HT1080 (cell line): Measurements from ENCODE around the gene ANKRD40. TPM values are rescaled to one million over a fixed set of nuclear protein-coding genes. Genes with fewer than 3 reads are reported as not detected.
"Not testable (repeated sequence)": the region's sequence is repeated elsewhere in the genome, so short reads cannot be mapped to it uniquely, and the experiment has no call there.

Source experiments
- DNase-seq: peaks from one replicate; pipeline ENCODE4 v3.0.0-alpha.2; 2015; ENCODE audit warnings: low read depth
- total RNA-seq: library from RNA; depleted of rRNA; stranded (reverse); fragments of >200 nt; shearing (Covaris generic); gene quantifications from 2 replicates; pipeline ENCODE4 v1.2.3, GENCODE V29; 2014

The ANKRD40 gene
- total RNA-seq, 1 experiment from 2014 or later: 37.3 TPM

DNA sequence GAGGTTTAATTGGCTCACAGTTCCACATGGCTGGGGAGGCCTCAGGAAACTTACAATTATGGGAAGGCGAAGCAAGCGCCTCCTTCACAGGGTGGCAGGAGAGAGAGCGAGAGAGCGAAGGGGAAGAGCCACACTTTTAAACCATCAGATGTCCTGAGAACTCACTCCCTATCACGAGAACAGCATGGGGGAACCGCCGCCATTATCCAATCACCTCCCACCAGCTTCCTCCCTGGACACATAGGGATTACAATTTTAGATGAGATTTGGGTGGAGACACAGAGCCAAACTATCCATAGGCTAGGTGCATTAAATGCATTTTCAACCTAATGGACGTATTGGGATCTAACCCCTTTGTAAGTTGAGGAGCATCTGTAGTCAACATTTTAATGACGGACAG lies 4.9 kb upstream of the ANKRD40 start:
- no peak for DNase-seq

DNA sequence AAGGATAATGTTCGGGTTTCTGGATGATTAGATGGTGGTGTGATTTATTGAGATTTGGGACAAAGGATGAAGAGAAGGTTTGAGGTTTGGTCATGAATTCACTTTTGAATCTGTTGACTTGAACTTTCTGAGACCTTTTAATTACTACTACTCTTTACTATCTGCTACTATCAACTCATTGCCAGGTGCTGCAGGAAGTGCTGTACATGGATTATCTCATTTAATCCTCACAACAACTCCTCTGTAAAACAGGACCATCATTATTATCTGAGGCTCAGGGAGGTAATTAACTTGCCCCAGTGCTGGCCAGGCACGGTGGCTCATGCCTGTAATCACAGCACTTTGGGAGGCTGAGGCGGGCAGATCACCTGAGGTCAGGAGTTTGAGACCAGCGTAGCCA lies 2.9 kb upstream of the ANKRD40 start:
- no peak for DNase-seq

DNA sequence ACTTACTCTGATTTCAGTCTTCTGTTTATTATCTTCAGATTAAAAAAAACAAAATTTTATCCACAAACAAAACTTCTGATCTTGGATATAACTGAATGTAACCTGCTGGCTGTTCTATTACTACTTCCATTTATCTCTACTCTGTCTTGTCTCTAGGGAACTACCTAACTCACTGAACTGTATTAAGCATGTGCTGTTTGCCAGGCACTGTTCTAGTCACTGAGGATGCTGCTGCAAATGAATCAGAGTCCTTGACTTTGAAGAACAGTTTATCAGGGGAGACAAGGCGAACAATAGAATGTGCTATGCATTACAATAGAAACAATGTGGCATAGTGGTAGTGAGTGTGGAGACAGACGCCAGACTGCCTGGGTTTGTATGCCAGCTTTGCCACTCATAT lies 2.3 kb upstream of the ANKRD40 start:
- no peak for DNase-seq

DNA sequence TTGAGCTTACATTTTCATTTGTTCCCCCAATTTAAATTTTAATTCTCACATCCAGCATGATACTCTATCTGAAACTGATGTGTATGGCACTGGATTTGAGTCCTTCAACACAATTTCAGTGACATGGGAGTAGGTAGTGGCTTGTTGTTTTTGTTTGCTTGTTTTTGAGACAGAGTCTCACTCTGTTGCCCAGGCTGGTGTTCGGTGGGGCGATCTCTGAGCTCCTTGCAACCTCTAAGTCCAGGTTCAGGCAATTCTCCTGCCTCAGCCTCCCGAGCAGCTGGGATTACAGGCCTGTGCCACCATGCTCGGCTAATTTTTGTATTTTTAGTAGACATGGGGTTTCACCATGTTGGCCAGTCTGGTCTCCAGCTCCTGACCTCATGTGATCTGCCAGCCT lies 1.3 kb upstream of the ANKRD40 start:
- DNase-seq: not testable (repeated sequence)

DNA sequence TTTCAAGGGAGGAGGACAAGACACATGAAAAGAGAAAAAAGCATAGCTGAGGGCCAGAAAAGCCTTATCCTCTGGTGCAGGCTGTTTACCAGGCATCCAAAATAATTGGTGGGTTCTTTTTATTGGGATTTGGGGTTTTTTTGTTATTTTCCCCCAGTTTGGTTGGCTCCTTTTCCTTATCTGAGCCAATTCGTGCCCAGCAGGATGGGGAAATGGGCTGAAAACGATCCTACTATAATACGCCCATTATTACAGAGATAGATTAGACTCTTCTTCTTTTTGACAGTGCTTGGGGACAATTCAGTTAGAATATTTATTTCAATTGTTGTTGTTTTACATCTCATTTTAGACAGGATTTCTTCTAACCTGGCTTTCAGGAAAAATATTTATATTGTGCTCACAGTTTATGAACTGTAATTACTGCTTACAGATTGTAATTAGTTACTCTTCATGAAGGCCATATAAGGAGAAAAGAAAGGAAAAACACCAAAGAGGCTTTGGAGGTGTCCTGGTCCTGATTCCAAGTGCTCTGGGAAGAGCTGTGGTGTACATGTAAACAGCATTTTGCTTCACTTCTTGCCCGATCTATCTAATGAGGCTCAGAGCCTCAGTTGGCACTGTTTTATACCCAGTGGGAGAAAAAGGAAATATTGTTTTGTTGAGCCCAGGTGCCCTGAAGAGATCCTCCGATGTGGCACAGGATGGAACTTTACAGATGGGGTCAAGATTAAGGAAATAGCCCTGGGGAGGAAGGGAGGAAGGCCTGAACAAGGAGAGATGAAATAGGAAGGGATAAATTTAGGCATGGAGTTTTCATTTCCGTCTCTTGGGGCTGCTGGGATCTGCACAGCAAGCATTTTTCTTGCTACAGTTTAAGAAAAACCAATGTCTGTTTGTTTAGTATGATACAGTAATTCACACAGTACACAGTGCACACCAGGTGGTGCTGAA lies 611 bp upstream of the ANKRD40 start:
- DNase-seq: no peak

DNA sequence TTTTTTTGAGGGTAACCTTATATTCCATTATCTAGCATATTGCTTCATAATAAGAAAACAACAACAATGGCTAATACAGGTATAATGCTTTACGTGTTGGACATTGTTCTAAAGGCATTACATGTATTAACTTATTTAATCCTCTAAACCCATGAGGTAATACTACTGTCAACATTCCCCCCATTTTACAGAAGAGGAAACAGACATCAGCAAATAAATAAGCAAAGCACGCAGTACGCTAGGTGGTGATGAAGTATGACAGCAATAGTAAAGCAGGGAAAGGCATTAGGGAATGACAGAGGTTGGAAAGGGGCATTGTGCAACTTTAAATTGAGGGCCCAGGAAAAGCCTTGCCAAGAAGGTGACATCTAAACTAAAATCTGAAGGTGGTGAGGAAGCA lies 4.6 kb downstream of the ANKRD40 start:
- no peak for DNase-seq

DNA sequence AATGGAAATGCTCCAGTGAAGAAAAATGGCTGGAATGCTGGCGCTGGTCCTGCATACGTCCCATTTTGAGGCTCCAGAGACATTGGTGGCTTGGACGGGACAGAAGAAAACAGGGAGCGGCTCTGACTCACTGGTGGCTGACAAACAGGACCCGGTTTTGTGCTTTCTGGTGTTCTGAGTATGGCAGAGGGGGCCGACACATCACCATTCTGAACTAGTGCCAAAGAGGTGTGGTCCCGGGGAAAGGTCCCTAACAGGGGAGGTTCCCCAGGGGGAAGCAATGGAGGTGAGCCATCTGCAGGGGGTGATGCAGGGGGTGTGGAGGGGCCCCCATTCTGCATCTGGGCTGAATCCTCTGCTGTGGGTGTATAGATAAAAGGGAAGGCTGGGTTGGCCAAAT lies 8.3 kb downstream of the ANKRD40 start:
- no peak for DNase-seq

DNA sequence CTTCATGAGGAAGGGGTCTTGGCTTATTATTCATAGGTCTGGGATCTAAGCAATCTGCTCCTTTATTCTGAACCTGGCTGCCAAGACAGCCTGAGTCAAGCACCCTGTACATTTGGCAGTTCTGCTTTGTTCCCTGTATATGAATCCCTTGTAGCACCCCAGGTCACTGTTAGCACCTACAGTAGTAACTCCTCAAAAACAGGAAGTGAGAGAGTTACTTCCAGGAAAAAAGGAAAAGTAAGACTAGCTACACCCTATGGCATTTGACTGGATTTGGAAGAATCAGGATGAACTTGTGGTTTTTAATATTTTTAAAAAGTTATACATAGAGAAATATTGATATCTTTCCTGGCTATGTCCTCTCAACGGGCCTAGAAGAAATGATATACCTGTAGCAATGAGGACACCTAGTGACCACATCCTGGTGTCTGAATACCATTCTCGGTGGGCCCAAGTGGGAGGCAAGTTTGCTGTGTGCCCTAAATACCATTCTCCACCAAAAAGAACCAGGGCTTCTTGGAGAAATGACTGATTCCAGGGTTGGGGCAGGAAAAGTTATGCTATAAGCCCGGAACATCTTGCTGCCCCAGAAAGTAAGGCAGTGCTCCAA lies 9.9 kb downstream of the ANKRD40 start:
- no peak for DNase-seq

DNA sequence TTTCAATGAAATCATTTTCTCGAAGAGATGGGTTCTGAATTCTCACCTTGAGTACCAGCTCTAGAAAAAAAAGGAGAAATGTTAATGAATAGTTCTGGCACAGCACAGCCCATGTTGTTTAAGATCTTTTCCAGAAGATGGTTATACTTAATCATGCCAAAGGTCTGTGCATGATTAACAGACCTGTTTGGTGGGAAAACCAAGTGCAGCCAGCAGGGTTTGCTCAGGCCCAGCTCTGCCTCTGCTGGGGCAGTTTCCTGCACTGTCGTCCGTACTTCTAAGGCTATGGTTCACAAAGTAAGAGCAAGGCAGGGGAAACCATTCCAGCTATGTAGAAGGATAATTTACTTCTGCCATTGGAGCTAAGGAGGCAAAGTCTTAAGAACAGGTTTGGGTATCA lies 10.7 kb downstream of the ANKRD40 start:
- no peak for DNase-seq

DNA sequence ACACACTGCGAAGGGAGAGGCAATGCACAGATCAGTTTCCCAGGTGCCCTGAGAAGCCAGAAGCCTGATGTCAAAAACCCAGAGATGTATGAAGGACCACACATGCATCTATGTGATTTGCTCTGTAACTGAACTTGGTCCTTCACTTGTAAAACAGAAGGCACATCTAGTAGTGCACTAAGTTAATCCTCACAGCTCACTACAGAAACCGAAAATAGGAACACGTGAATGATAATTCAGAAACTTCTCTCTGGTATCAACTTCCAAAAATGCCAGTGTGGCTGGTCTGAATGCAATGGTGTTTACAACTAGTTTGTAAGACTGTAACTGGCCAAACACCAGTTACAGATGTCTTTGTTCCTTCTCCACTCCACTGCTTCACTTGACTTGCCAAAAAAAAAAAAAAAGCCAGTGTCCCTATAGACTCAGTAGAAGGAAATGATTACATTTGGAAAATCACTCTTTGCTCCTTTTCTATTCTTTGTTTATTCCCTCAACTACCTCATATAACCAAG lies 11.3 kb downstream of the ANKRD40 start:
- DNase-seq: no peak

DNA sequence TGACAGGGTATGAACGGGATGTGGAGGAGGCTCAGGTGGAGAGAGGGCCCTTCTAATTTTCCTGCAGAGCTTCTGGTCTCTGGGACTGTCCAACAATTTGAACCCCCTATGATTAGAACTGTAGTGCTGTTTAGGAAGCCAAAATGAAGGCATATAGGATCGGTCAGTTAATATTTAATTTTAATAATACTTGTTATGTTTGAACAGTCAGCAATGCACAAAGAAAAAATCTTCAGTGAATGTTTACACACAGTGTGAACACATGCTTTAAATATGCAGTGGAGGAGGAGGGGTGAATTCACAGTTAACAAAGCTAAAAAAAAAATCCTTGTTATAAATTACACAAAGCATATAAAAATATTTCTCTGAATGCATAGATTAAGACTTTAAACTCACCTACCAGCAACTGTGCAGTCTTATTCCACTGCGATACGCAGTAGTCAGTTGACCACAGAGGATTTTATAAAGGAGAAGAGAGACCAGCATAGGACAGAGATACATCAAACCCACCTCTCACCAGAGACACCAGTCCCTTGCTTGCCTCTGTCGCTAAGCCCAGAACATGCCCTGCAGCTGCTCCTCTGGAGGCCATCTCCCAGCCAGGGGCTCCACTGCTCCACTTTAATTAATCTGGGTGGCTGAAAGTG lies 14.6 kb downstream of the ANKRD40 start:
- no peak for DNase-seq

DNA sequence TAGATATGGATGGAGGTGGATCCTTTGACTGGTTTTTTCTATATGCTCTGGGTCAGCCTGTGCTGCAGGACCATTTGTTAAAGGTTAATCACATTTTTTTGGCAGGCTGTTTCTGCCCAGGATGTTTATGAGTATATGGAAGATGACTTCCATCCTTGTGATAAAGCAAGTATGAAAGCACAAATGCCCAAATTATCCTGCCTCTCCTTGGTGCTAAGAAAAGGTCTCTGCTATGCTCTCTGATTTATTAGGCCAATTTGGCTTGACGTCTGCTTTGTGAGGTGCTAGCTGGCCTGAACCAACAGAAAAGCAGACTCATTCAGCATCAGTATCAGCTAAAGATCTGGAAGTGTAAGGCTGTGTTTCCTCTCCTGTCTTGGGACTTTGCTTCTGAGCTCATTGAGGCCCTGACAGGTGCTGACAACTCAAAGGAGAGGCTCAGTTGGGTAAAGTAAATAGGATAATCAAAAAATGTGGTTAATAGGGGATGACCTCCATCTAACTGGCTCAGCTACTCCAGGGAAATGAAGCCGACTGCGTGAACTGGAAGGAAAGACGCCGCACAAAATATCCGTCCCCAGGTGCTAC lies 15.2 kb downstream of the ANKRD40 start:
- DNase-seq: no peak

DNA sequence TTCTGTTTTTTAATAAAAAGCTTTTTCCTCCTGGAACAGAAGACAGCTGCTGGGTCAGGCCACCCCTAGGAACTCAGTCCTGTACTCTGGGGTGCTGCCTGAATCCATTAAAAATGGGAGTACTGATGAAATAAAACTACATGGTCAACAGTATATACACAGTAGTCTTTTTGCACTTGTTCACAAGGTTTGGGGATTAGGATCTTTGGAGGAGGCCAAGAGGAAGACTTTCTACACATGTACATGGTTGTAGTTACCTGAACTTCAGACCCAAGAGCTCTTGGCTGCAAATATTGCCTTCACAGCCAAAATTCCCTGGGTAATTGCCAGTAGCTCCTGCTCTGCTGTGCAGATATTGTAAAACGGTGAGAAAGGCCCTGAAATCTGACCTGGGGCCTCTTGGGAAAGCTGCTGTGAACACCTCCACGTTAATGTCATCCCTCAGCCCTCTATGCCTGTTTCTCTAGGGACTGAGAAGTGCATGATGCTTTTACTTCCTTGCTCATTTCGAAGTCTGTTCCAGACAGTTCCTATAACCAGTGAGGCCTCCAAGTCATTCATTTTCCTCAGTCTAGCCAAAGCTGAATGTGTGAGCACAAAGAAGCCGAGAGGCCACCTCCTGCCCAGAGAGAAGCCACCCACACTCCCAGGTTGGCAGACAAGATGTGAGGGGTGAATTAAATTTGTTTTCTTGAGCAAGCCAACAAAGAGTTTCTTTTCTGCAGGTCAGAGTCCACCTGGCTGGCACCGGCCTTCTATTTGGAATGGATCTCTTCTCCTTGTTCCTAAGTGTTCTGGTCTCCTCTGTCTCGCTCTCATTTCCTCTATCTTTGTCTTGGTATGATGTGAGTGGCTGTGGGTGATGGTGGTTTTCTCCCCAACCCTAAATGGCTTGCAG lies 15.9 kb downstream of the ANKRD40 start:
- DNase-seq: no peak

DNA sequence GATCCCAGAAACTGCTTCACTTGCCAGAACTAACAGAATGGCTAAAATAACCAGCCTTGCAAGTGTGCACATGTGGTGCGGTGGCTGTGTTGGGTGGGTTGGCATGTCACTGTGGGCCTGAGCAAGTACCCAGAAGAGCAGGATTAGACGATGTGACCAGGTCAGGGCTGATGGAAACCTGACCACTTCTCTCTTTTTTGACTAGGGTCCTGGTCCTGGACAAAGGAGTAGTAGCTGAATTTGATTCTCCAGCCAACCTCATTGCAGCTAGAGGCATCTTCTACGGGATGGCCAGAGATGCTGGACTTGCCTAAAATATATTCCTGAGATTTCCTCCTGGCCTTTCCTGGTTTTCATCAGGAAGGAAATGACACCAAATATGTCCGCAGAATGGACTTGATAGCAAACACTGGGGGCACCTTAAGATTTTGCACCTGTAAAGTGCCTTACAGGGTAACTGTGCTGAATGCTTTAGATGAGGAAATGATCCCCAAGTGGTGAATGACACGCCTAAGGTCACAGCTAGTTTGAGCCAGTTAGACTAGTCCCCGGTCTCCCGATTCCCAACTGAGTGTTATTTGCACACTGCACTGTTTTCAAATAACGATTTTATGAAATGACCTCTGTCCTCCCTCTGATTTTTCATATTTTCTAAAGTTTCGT lies 16.7 kb downstream of the ANKRD40 start:
- no peak for DNase-seq

DNA sequence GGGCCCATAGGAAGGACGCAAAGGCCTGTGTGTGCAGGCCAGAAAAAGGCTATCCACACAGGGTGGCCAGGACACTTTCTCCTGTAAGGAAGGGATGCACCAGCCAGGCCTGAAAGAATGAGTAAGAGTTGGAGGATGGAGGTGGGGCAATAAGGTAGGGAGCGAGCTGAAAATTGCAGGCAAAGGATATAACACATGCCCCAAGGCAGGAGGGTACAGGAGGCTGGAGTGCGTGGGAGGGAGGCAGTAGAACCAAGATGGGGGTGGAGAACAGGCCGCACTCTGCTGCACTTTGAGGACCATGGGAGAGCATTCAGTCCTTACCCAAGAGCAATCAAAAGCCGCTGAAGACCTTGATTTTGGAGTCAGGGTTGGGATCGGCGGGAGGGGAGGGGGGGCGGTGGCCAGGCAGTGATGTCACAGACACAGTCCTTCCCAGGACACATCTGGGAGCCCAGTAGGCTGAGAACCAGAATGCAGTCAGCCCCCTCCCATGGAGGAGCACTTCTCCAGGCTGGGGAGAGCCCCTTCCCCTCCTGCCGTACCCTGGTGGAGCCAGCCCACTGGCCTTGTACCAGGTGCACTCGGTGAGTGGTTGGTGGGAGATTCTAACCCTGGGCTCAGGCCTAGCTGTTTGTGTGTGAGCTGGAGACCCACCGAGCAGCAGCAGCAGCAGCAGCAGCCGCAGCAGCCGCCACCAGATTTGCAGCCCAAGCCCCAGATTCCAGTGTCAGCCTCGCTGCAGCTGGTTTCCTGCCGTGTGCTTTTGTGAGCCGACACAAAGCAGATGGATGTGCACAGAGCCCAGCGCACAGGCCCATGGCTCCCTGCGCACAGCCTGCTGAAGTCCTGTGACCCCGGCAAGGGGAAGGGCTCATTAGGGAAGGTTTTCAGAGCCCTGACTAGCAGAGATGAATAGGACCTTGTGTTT lies 17.5 kb downstream of the ANKRD40 start:
- DNase-seq: no peak

DNA sequence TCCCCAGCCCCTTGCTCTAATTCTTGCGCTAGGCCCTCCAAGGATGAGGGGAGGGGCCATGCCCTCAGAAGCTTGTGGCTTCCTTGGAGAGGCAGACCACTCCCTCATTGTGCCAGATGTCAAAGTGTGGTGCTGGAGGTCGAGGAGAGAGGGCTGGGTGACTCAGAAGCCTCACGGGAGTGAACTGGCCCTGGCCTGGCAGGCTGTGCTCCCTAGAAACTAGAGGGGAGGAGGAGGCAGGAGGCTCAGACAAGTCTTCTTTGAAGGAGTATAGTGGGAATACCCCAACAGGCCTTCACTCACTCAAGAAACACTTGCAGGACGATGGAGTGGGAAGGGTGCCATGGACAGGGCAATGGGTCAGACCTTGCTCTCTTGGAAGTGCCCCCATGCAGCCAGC lies 18.5 kb downstream of the ANKRD40 start:
- DNase-seq: peak; percentile 77

DNA sequence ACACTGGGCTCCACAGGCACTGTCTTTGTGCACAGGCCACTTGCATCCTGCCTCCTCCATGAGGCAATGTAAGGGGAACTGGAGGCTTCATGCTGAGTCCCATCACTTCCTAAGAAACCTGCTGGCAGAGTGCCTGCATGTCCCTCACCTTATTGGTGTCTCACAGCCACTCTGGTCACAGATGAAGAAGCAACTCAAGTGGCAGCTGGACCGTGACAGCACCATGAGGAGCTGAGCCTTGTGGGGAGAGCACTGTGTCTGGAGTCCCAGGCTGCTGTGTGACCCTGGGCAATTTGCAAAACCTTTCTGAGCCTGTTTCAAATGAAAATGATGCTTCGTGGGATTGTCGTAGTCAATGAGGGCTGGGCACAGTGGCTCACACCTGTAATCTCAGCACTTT lies 19.5 kb downstream of the ANKRD40 start:
- no peak for DNase-seq

DNA sequence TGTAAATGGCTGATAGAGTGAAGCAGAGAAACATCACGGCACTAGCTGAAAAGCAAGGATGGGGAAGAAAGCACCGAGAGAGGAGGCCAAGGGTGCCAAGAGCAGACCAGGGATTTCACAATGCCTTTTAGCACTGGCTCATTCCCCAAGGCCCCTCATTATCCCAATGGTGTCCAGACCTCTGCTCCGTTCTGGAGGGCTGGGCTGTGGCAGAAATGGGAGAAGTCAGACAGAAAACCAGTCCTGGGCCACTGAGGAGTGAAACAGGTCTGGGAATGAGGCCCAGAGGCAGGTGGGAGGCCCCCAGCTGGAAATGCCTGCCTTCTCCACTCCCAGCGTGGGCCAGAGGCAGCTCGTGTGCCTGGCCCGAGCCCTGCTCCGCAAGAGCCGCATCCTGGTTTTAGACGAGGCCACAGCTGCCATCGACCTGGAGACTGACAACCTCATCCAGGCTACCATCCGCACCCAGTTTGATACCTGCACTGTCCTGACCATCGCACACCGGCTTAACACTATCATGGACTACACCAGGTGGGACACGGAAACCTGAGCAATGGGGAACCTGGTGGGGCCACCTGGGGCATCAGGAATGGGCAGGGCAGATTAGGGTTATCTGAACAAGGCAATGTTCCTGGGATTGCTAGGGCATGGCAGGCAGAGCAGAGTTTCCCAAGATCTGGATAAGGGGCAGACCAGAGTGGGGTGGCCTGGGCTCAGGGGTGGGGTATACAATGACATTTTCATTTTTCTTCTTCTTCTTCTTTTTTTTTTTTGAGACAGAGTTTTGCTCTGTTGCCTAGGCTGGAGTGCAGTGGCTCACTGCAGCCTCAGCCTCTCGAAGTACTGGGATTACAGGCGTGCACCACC lies 20.3 kb downstream of the ANKRD40 start:
- DNase-seq: no peak
